HepG2 (cell line): Measurements from ENCODE around the gene HIVEP2. TPM values are rescaled to one million over a fixed set of nuclear protein-coding genes. Genes with fewer than 3 reads are reported as not detected.

Experiments used
- BCL3 ChIP-seq: sonication (generic); formaldehyde crosslinking; IDR thresholded peaks from 2 replicates; pipeline ENCODE4 v1.5.1; 2020; ENCODE audit warnings: mild to moderate bottlenecking, missing genetic modification reagents, moderate library complexity
- BRCA1 ChIP-seq: sonication (generic); formaldehyde crosslinking; IDR thresholded peaks from 2 replicates; pipeline ENCODE4 v1.4.0; 2020; ENCODE audit warnings: missing genetic modification reagents
- CREM ChIP-seq, 2 experiments: sonication (generic) in 1 of 2; formaldehyde crosslinking in 1 of 2; IDR thresholded peaks; 2 replicates each; pipeline versions ENCODE4 v1.4.0 to v1.6.1; 2016 to 2020; ENCODE audit warnings: antibody characterized with exemption in 1 of 2, mild to moderate bottlenecking in 1 of 2, missing genetic modification reagents in 1 of 2
- EED ChIP-seq: sonication (generic); formaldehyde crosslinking; IDR thresholded peaks from 2 replicates; pipeline ENCODE4 v1.5.0; 2020; ENCODE audit warnings: mild to moderate bottlenecking, missing genetic modification reagents
- HNF4G ChIP-seq, 2 experiments: sonication (generic) in 1 of 2; formaldehyde crosslinking in 1 of 2; IDR thresholded peaks; 2 replicates each; pipeline versions ENCODE4 v1.4.0 to v1.6.1; 2011 to 2020; ENCODE audit warnings: borderline replicate concordance in 2 of 2, low read depth in 2 of 2, mild to moderate bottlenecking in 2 of 2, low read length in 1 of 2, missing genetic modification reagents in 1 of 2, moderate library complexity in 1 of 2
- KIAA2018 ChIP-seq: sonication (generic); formaldehyde crosslinking; IDR thresholded peaks from 2 replicates; pipeline ENCODE4 v1.5.0; 2020; ENCODE audit warnings: mild to moderate bottlenecking, missing genetic modification reagents, borderline replicate concordance
- MZF1 ChIP-seq: sonication (generic); formaldehyde crosslinking; IDR thresholded peaks from 2 replicates; pipeline ENCODE4 v1.8.1; 2023; ENCODE audit warnings: mild to moderate bottlenecking, missing genetic modification reagents, borderline replicate concordance
- REL ChIP-seq: sonication (generic); formaldehyde crosslinking; conservative IDR thresholded peaks from 2 replicates; pipeline ENCODE4 v1.8.0; 2022; ENCODE audit warnings: mild to moderate bottlenecking, missing genetic modification reagents, moderate library complexity
- SMAD3 ChIP-seq: sonication (generic); formaldehyde crosslinking; IDR thresholded peaks from 2 replicates; pipeline ENCODE4 v1.4.0; 2020; ENCODE audit warnings: missing genetic modification reagents
- TSC22D2 ChIP-seq: sonication (generic); formaldehyde crosslinking; IDR thresholded peaks from 2 replicates; pipeline ENCODE4 v1.5.1; 2020; ENCODE audit warnings: missing genetic modification reagents, mild to moderate bottlenecking, borderline replicate concordance
- ZNF136 ChIP-seq: sonication (generic); formaldehyde crosslinking; IDR thresholded peaks from 2 replicates; pipeline ENCODE4 v1.8.1; 2022; ENCODE audit warnings: low read depth, mild to moderate bottlenecking, moderate library complexity, missing genetic modification reagents
- polyA plus RNA-seq, 8 experiments: library from polyadenylated mRNA; depleted of rRNA in 3 of 8; stranded (reverse) in 7 of 8; unstranded in 1 of 8; fragments of >200 nt; fragmentation: Illumina TruSeq in 4 of 8; extraction: Trizol in 4 of 8; gene quantifications; 2 replicates each; pipeline versions ENCODE4 v1.2.1 to v1.2.3, GENCODE V29; 2011 to 2016; ENCODE audit warnings: low read depth in 4 of 8, missing spikeins in 1 of 8, mixed read lengths in 1 of 8; ENCODE audit not compliant: insufficient read depth in 1 of 8
- total RNA-seq, 5 experiments: library from RNA; depleted of rRNA; stranded (reverse); fragments of >200 nt; fragmentation: Illumina TruSeq; extraction: Trizol; gene quantifications; 2 replicates each; pipeline ENCODE4 v1.2.3, GENCODE V29; 2016; ENCODE audit warnings: low read depth in 1 of 5
- TF ChIP-seq, protein P1 (sequence below): sonication (generic); formaldehyde crosslinking; IDR thresholded peaks from 2 replicates; pipeline ENCODE4 v1.4.0; 2020; ENCODE audit warnings: missing genetic modification reagents
- TF ChIP-seq, protein P2 (sequence below): IDR thresholded peaks from 2 replicates; pipeline ENCODE4 v1.6.1; 2016; ENCODE audit warnings: missing biosample characterization, missing genetic modification reagents, low read depth

Gene HIVEP2
- total and polyA plus RNA-seq, 2 of the 13 experiments (the other 11 are each of a cell fraction or from before 2014, with no cell fraction given): 3.4 to 12.9 TPM

GRCh38 chr6:142845624-142846458 is 99.1 kb downstream of the HIVEP2 start (continued):
- TF ChIP-seq ZNF136 (CRISPR knock-in tag) (0 out of 2 replicates have a peak, but pooled peaks have one; percentile 24), REL (CRISPR knock-in tag) (no peak), CREM (IDR thresholded peaks at IDR 0.05) (peak; percentile 72), CREM (CRISPR knock-in tag; IDR thresholded peaks at IDR 0.05) (no peak), TSC22D2 (CRISPR knock-in tag) (peak; percentile 86; the same call in 1 of the 2 replicates), KIAA2018 (CRISPR knock-in tag) (0 out of 2 replicates have a peak, but pooled peaks have one; percentile 70), BCL3 (CRISPR knock-in tag) (peak; percentile 87; the same call in 1 of the 2 replicates), SMAD3 (CRISPR knock-in tag) (peak; percentile 88), EED (CRISPR knock-in tag) (no peak), MZF1 (CRISPR knock-in tag) (no peak), BRCA1 (peak; percentile 76; the same call in 1 of the 2 replicates), HNF4G (IDR thresholded peaks at IDR 0.05; ENCODE audit: borderline replicate concordance, low read depth, low read length) (peak; percentile 94), HNF4G (CRISPR knock-in tag; IDR thresholded peaks at IDR 0.05; ENCODE audit: borderline replicate concordance, low read depth) (peak; percentile 96)
- TF ChIP-seq, protein P1, sequence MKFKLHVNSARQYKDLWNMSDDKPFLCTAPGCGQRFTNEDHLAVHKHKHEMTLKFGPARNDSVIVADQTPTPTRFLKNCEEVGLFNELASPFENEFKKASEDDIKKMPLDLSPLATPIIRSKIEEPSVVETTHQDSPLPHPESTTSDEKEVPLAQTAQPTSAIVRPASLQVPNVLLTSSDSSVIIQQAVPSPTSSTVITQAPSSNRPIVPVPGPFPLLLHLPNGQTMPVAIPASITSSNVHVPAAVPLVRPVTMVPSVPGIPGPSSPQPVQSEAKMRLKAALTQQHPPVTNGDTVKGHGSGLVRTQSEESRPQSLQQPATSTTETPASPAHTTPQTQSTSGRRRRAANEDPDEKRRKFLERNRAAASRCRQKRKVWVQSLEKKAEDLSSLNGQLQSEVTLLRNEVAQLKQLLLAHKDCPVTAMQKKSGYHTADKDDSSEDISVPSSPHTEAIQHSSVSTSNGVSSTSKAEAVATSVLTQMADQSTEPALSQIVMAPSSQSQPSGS (CRISPR knock-in tag): peak; percentile 86
- TF ChIP-seq, protein P2, sequence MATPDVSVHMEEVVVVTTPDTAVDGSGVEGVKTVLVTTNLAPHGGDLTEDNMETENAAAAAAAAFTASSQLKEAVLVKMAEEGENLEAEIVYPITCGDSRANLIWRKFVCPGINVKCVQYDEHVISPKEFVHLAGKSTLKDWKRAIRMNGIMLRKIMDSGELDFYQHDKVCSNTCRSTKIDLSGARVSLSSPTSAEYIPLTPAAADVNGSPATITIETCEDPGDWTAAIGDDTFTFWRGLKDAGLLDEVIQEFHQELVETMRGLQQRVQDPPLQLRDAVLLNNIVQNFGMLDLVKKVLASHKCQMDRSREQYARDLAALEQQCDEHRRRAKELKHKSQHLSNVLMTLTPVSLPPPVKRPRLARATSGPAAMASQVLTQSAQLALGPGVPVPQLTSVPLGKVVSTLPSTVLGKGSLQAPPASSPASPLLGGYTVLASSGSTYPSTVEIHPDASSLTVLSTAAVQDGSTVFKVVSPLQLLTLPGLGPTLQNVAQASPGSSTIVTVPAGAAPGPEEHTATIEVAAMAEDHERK (CRISPR knock-in tag): no peak; the same call in 1 of the 2 replicates
